ENCODE results near the gene CDH5. TPM values are rescaled to one million over a fixed set of nuclear protein-coding genes. Genes with fewer than 3 reads are reported as not detected.
"Not testable (repeated sequence)": the region's sequence is repeated elsewhere in the genome, so short reads cannot be mapped to it uniquely, and the experiment has no call there.

The CDH5 gene
- total RNA-seq, 1 experiment from 2014 or later: not detected

GRCh38 chr16:66326991-66327513, 39.4 kb upstream of the CDH5 start:
- no TSS peak for BruUV-seq (replicated peaks)
- no peaks in the 10 kb centered on the region for H3F3A ChIP-seq (ENCODE audit: low read length, unreplicated experiment)
- H4K20me1 ChIP-seq (ENCODE audit: low read length): no peaks in the 10 kb centered on the region
- no peak for DNase-seq
- no peaks in the 10 kb centered on the region for H3K4me1 ChIP-seq (ENCODE audit: insufficient read depth, low read length)
- no peak overlapping the region for H3K4me3 ChIP-seq (ENCODE audit: low read length)
- no peak overlapping the region for H3K27ac ChIP-seq (ENCODE audit: low read length)
- no peaks in the 10 kb centered on the region for H3K36me3 ChIP-seq (ENCODE audit: low read depth, low read length)
- no peak overlapping the region for H3K9ac ChIP-seq (ENCODE audit: low read length)
- no peak overlapping the region for H3K4me2 ChIP-seq (ENCODE audit: low read length)
- POLR2A ChIA-PET (ENCODE audit: unreplicated experiment): no interaction called here
- H3K9me2 ChIP-seq (replicated peaks; ENCODE audit: low read length): no peaks in the 10 kb centered on the region
- H3K27me3 ChIP-seq (ENCODE audit: low read length): no peaks in the 10 kb centered on the region
- no peaks in the 10 kb centered on the region for H3K79me2 ChIP-seq (ENCODE audit: low read length)
- CTCF ChIA-PET: no interaction called here
- H2AFZ ChIP-seq (ENCODE audit: low read length): no peak overlapping the region
- ATAC-seq: no peak
- intact Hi-C loops (cut with micrococcal nuclease): no loop called here
- H3K9me3 ChIP-seq (ENCODE audit: low read length): no peaks in the 10 kb centered on the region
- TF ChIP-seq CTCF (conservative IDR thresholded peaks at IDR 0.05; ENCODE audit: low read depth, low read length) (no peak), EZH2phosphoT487 (IDR thresholded peaks at IDR 0.05; ENCODE audit: borderline replicate concordance, low read length) (no peak), EZH2 (IDR thresholded peaks at IDR 0.05; ENCODE audit: low read length, unreplicated experiment) (no peak)

GRCh38 chr16:66328282-66328681, 38.2 kb upstream of the CDH5 start:
- H2AFZ ChIP-seq (ENCODE audit: low read length): no peak overlapping the region
- ATAC-seq (no peak), DNase-seq (no peak)
- H3K9me2 ChIP-seq (replicated peaks; ENCODE audit: low read length): no peaks in the 10 kb centered on the region
- TF ChIP-seq EZH2 (IDR thresholded peaks at IDR 0.05; ENCODE audit: low read length, unreplicated experiment): no peak
- TF ChIP-seq CTCF (conservative IDR thresholded peaks at IDR 0.05; ENCODE audit: low read depth, low read length): no peak
- no peak for TF ChIP-seq EZH2phosphoT487 (IDR thresholded peaks at IDR 0.05; ENCODE audit: borderline replicate concordance, low read length)
- no peak overlapping the region for H3K9ac ChIP-seq (ENCODE audit: low read length)
- ChIA-PET POLR2A (ENCODE audit: unreplicated experiment) (no interaction called here), CTCF (no interaction called here)
- H3K79me2 ChIP-seq (ENCODE audit: low read length): no peaks in the 10 kb centered on the region
- H3K27ac ChIP-seq (ENCODE audit: low read length): no peak overlapping the region
- H3K4me2 ChIP-seq (ENCODE audit: low read length): no peak overlapping the region
- no peaks in the 10 kb centered on the region for H3K9me3 ChIP-seq (ENCODE audit: low read length)
- H3K4me1 ChIP-seq (ENCODE audit: insufficient read depth, low read length): no peaks in the 10 kb centered on the region
- BruUV-seq (replicated peaks): no TSS peak
- H3K36me3 ChIP-seq (ENCODE audit: low read depth, low read length): no peaks in the 10 kb centered on the region
- H4K20me1 ChIP-seq (ENCODE audit: low read length): no peaks in the 10 kb centered on the region
- no peaks in the 10 kb centered on the region for H3K27me3 ChIP-seq (ENCODE audit: low read length)
- no peak overlapping the region for H3K4me3 ChIP-seq (ENCODE audit: low read length)
- intact Hi-C loops (cut with micrococcal nuclease): no loop called here
- H3F3A ChIP-seq (ENCODE audit: low read length, unreplicated experiment): no peaks in the 10 kb centered on the region

- ATAC-seq; BruUV-seq (replicated peaks); H4K20me1 ChIP-seq (ENCODE audit: low read length); DNase-seq; H3K36me3 ChIP-seq (ENCODE audit: low read depth, low read length); H3F3A ChIP-seq (ENCODE audit: low read length, unreplicated experiment); intact Hi-C loops (cut with micrococcal nuclease); H3K9me2 ChIP-seq (replicated peaks; ENCODE audit: low read length); POLR2A ChIA-PET (ENCODE audit: unreplicated experiment); H3K79me2 ChIP-seq (ENCODE audit: low read length); H3K4me3 ChIP-seq (ENCODE audit: low read length); H3K9me3 ChIP-seq (ENCODE audit: low read length); H2AFZ ChIP-seq (ENCODE audit: low read length); H3K4me2 ChIP-seq (ENCODE audit: low read length); H3K27me3 ChIP-seq (ENCODE audit: low read length); H3K4me1 ChIP-seq (ENCODE audit: insufficient read depth, low read length); H3K27ac ChIP-seq (ENCODE audit: low read length); H3K9ac ChIP-seq (ENCODE audit: low read length): not testable (repeated sequence)
- CTCF ChIA-PET: interaction anchor here (0.6 kb wide), 1 partner anchor 1900 kb away, joined by 10 read pairs; no protein-coding TSS in a partner anchor
These were observed 35.0 kb upstream of the CDH5 start for GRCh38 chr16:66331464-66331863.

Data from PC-3 (cell line).